ENCODE data around the gene CNN1.

- TF ChIP-seq POLR2A (IDR thresholded peaks at IDR 0.05): no peak
- no peak for TF ChIP-seq CTCF (IDR thresholded peaks at IDR 0.05)
- TF ChIP-seq POLR2AphosphoS5 (IDR thresholded peaks at IDR 0.05; ENCODE audit: insufficient read depth in 1 of 2, low read depth in 1 of 2): no peak
Measured at GRCh38 chr19:11495885-11496284, 42.8 kb upstream of the CNN1 start.

Measured in vagina (tissue), 2 donors.